BJ (cell line): Measurements from ENCODE around the gene ADIPOR1. TPM values are rescaled to one million over a fixed set of nuclear protein-coding genes. Genes with fewer than 3 reads are reported as not detected.

Experiments used
- CTCF ChIA-PET: fragments of 350-600 bp; formaldehyde crosslinking; extraction: SDS; loops from one replicate; lab custom pipeline; 2021; ENCODE audit warnings: antibody characterized with exemption, inconsistent platforms; lab: Yijun Ruan, JAX
- POLR2A ChIA-PET: fragments of 300-600 bp; sonication (Branson Sonifier 250); formaldehyde crosslinking; extraction: SDS; loops from one replicate; lab custom pipeline; 2021; ENCODE audit warnings: antibody characterized with exemption; lab: Charles Lee
- DNase-seq: peaks from one replicate; pipeline ENCODE4 v3.0.0-alpha.2; 2011; ENCODE audit warnings: low read depth
- H3K27me3 ChIP-seq: 2 replicates; pipeline ENCODE4 v1.6.0; 2011; ENCODE audit warnings: low read length; ENCODE audit not compliant: control insufficient read depth, insufficient read depth
- H3K36me3 ChIP-seq: 2 replicates; pipeline ENCODE4 v1.5.1; 2011; ENCODE audit warnings: low read length; ENCODE audit not compliant: control insufficient read depth, insufficient read depth
- H3K4me3 ChIP-seq: 2 replicates; pipeline ENCODE4 v1.5.1; 2011; ENCODE audit warnings: low read depth, mild to moderate bottlenecking, control low read depth, low read length
- CTCF ChIP-seq: IDR thresholded peaks from 2 replicates; pipeline ENCODE4 v1.5.1; 2011; ENCODE audit warnings: low read depth, mild to moderate bottlenecking, control low read depth, inconsistent platforms, low read length, moderate library complexity; ENCODE audit not compliant: insufficient read depth
- polyA plus RNA-seq: library from polyadenylated mRNA; depleted of rRNA; stranded (reverse); fragments of >200 nt; gene quantifications from 2 replicates; pipeline ENCODE4 v1.2.3, GENCODE V29; 2011

The ADIPOR1 gene
- polyA plus RNA-seq, 1 experiment: 199 TPM

DNA sequence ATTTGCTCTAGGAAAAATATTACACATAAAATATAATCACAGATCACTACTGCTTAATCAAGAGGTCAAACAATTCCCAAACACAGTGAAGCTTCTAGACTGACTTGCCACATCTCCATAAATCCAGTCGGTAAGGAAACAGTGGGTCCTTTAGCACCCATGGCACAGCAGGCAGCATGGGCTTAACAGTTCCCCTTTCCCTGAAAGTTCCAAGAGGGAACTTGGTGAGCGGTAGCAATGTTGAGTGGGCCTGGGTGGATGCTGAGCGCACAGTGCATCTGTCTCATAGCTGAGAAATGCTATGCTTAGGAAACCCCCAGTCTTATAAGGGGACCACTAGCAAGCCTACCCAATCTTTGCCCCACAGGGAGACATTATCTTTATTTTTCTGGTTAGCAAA is 16.7 kb upstream of the ADIPOR1 start:
- peaks cover 26% of the 10 kb centered on the region for H3K27me3 ChIP-seq
- ChIA-PET CTCF (interaction anchor here (1.0 kb wide), 1 partner anchor 24 kb away, joined by 3 read pairs; no protein-coding TSS in a partner anchor), POLR2A (no interaction called here)
- H3K4me3 ChIP-seq: no peak overlapping the region
- no peaks in the 10 kb centered on the region for H3K36me3 ChIP-seq
- TF ChIP-seq CTCF: no peak
- no peak for DNase-seq

- Histone ChIP-seq H3K27me3 (peaks cover 12% of the 10 kb centered on the region), H3K36me3 (no peaks in the 10 kb centered on the region), H3K4me3 (no peak overlapping the region)
- no peak for DNase-seq
- no peak for TF ChIP-seq CTCF
- ChIA-PET POLR2A (no interaction called here), CTCF (interaction anchor here (1.3 kb wide), 1 partner anchor 26 kb away, joined by 3 read pairs; no protein-coding TSS in a partner anchor)
Measured at GRCh38 chr1:202972046-202972445, 13.9 kb upstream of the ADIPOR1 start.

DNA sequence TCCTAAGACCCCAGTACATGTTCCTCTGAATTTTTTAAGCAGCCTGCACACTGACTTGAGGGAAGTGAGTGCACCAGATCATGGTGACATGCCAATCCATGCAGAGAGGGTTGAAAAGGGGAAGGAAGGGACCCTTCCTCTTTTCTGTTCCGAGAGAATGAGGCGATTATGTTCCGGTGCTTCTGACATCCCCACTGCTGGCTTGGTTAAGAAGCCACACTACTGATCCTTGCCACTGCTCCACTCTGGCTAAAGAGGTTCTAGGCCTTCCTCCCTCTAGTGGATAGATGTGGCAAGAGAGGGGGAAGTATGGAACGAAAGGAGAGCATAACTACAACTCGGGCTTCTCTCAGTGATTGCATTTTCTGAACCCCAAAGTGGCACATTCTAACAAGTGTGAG is 10.8 kb upstream of the ADIPOR1 start:
- no peak for DNase-seq
- ChIA-PET CTCF (interaction anchor here (0.9 to 1.8 kb wide), 6 partner anchors 9 to 220 kb away, joined by 3 to 8 read pairs (median 4); no protein-coding TSS in a partner anchor), POLR2A (no interaction called here)
- Histone ChIP-seq H3K27me3 (no peaks in the 10 kb centered on the region), H3K4me3 (no peak overlapping the region), H3K36me3 (no peaks in the 10 kb centered on the region)
- TF ChIP-seq CTCF: peak; percentile 87

DNA sequence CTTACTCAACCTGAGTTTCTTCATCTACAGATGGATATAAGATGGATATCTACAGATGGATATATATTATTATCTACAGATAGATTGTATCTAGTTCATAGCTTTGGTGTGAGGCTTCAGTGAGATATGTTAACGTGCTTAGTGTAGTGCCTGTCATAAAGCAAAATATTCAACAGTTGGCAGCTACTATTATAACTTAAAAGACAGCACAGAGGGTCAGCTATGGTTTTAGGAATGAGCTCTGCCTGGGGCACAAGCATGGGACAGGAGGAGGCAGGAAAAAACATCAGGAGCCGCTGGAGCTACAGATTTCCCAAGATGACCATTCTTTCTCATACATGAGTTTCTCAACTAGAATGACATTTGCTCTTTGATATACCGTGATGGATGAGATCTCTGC is 10.2 kb upstream of the ADIPOR1 start:
- Histone ChIP-seq H3K27me3 (no peaks in the 10 kb centered on the region), H3K4me3 (no peak overlapping the region), H3K36me3 (no peaks in the 10 kb centered on the region)
- ChIA-PET POLR2A (no interaction called here), CTCF (interaction anchor here (0.6 to 2.2 kb wide), 10 partner anchors 9 to 220 kb away, joined by 3 to 8 read pairs (median 4); partner anchors contain the start of gene PCAT6)
- TF ChIP-seq CTCF: no peak
- DNase-seq: no peak

DNA sequence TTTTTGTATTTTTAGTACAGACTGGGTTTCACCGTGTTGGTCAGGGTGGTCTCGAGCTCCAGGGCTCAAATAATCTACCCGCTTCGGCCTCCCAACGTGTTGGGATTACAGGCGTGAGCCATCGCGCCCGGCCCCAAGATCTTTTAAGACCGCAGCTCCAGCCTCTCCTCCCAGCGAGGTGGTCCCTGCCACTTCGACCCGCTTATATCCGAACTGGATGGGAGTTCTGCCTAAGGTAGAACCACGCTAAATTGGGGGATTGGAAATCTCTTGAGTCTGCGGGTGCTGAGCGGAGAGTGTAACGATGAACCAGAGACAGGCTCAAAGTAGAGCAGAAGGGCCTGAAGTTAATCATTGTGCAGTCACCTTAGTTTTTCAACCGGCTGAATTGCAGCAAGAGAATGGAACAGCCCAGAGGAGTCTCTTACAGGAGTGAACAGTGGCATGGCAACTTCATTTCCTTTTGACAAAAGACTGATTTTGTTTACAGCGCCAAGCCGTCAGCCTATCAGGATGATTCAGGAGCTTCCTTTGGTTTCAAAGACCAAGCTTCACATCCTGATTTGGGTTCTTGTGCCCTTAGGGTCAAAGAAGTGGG is 9.7 kb upstream of the ADIPOR1 start:
- Histone ChIP-seq H3K27me3 (no peaks in the 10 kb centered on the region), H3K4me3 (peak overlapping the region; percentile 95), H3K36me3 (0 out of 2 replicates have a peak, but pooled peaks cover 2% of the 10 kb centered on the region)
- POLR2A ChIA-PET: no interaction called here
- DNase-seq: no peak
- TF ChIP-seq CTCF: no peak
- CTCF ChIA-PET: interaction anchor here (0.6 to 2.2 kb wide), 10 partner anchors 8 to 219 kb away, joined by 3 to 8 read pairs (median 4); partner anchors contain the start of gene PCAT6
